ENCODE measurements around the gene PISD.

Gene PISD

DNA sequence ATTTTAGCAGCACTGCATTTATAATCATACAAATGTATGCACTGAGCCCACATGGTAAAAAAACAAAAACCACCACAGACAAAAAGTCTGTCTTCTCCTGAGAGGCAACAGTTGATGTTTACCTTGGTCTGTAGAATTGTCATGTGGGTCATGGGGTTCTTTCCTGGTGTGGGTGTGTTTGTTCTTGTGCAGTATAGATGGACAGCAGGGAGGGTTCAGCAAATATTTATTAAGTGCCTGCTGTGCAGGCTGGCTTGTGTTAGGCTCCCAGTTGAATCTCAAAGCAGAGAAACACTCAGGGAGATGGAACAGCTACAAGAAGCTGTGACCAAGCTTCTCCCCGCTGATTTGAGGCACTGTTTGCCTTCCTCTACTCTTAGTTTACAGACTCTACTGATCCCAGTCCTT is 82.2 kb downstream of the PISD start:
- H3K4me3 ChIP-seq (ENCODE audit: low read depth, low read length) = no peak overlapping the region
- TF ChIP-seq CTCF (IDR thresholded peaks at IDR 0.05; ENCODE audit: low read depth, low read length, missing control alignments) = no peak
- no peak for DNase-seq (ENCODE audit: low read depth)

DNA sequence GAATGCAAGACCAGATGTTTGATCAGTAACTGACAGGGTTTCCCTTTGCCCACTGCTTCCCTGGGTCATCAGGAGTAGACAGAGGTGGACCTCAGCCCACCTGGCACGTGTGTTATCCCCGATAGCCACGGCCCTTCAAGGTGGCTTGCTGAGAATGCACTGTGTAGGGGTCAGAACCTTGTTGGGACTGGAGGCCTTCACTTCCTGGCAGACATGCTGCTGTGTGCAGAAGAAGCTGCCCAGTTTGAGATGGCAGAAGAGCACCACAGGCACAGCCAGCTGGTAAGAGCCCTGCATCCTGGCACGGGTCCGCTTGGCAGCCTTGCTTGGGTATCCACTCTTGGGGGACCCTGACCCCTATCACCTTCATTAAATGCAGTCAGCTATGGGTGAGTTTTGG is 83.8 kb downstream of the PISD start:
- no peak for DNase-seq (ENCODE audit: low read depth)
- no peak for TF ChIP-seq CTCF (IDR thresholded peaks at IDR 0.05; ENCODE audit: low read depth, low read length, missing control alignments)
- no peak overlapping the region for H3K4me3 ChIP-seq (ENCODE audit: low read depth, low read length)

DNA sequence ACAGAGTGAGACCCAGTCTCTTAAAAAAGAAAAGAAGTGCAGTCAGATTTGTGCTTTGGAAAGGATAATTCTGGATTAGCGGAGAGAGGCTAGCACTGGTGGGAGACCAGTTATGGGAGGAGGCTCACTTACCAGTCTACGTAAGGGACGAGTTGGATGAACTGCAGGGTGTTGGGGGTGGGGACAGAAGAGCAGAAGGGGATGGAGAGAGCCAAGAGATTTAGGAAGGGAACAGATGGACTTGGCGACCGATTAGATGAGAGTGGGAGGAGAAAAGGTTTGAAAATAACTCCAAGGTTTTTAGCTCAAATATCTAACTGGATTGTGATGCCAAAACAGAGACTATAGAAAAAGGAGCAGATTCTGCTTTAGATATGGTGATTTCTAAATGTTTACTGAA is 84.3 kb downstream of the PISD start:
- no peak for DNase-seq (ENCODE audit: low read depth)
- no peak for TF ChIP-seq CTCF (IDR thresholded peaks at IDR 0.05; ENCODE audit: low read depth, low read length, missing control alignments)
- H3K4me3 ChIP-seq (ENCODE audit: low read depth, low read length) = no peak overlapping the region

DNA sequence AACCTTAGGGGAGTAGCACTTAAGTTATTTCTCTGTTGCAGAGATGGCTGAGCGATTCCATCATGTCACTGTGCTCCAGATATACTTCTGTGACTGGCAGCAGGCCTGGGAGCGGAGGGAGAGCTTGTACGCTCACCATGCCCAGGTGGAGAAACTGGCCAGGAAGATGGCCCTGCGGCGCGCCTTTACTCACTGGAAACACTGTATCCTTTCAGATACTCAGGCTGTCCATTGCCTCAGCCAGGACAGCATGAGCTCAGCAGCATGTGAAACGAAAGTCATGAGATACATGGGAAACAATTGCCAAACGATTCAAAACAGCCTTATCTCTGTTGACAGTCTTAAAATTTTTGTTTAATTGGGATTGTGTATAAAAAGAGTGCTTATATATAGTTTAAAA is 86.8 kb downstream of the PISD start:
- no peak overlapping the region for H3K4me3 ChIP-seq (ENCODE audit: low read depth, low read length)
- DNase-seq (ENCODE audit: low read depth) = no peak
- TF ChIP-seq CTCF (IDR thresholded peaks at IDR 0.05; ENCODE audit: low read depth, low read length, missing control alignments) = no peak

- TF ChIP-seq CTCF (IDR thresholded peaks at IDR 0.05; ENCODE audit: low read depth, low read length, missing control alignments) = no peak
- H3K4me3 ChIP-seq (ENCODE audit: low read depth, low read length) = no peak overlapping the region
- DNase-seq (ENCODE audit: low read depth) = no peak
Measured at GRCh38 chr22:31574055-31574670, 87.9 kb downstream of the PISD start.

DNA sequence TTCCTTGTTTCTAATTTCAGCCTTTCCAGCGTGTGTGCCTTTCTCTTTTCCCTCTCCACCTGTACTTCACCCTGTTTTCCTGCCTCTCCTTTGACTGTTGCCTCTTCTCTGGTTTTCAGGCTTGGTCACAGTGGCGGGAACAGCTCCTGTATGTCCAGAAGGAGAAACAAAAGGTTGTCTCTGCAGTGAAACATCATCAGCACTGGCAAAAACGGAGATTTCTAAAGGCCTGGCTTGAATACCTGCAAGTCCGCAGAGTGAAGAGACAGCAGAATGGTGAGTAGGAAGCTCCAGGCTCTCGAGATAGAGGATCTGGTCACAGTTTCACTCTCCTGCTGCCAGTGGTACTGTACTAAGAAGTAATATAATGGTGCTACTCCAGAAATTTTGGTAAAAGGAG is 89.1 kb downstream of the PISD start:
- no peak for DNase-seq (ENCODE audit: low read depth)
- H3K4me3 ChIP-seq (ENCODE audit: low read depth, low read length) = no peak overlapping the region
- no peak for TF ChIP-seq CTCF (IDR thresholded peaks at IDR 0.05; ENCODE audit: low read depth, low read length, missing control alignments)

- no peak for DNase-seq (ENCODE audit: low read depth)
- TF ChIP-seq CTCF (IDR thresholded peaks at IDR 0.05; ENCODE audit: low read depth, low read length, missing control alignments) = no peak
- no peak overlapping the region for H3K4me3 ChIP-seq (ENCODE audit: low read depth, low read length)
Measured at GRCh38 chr22:31569126-31569525, 92.9 kb downstream of the PISD start.
